ENCODE data around the gene BMP3.

BMP3 gene

GRCh38 chr4:81106150-81106549, 75.6 kb downstream of the BMP3 start:
- no peak for TF ChIP-seq CTCF (IDR thresholded peaks at IDR 0.05; ENCODE audit: insufficient read depth, missing control alignments)
- DNase-seq (ENCODE audit: insufficient read length, low spot score) (no peak), FAIRE-seq (no peak)
